NCI-H2196 treated with DMSO at 0.1 percent for 48 hours (cell line): ENCODE measurements around the gene RALB.

Source experiments
- DNase-seq: peaks from one replicate; lab custom pipeline; 2025; ENCODE audit not compliant: unreplicated experiment; lab: John Stamatoyannopoulos, UW

RALB gene

DNA sequence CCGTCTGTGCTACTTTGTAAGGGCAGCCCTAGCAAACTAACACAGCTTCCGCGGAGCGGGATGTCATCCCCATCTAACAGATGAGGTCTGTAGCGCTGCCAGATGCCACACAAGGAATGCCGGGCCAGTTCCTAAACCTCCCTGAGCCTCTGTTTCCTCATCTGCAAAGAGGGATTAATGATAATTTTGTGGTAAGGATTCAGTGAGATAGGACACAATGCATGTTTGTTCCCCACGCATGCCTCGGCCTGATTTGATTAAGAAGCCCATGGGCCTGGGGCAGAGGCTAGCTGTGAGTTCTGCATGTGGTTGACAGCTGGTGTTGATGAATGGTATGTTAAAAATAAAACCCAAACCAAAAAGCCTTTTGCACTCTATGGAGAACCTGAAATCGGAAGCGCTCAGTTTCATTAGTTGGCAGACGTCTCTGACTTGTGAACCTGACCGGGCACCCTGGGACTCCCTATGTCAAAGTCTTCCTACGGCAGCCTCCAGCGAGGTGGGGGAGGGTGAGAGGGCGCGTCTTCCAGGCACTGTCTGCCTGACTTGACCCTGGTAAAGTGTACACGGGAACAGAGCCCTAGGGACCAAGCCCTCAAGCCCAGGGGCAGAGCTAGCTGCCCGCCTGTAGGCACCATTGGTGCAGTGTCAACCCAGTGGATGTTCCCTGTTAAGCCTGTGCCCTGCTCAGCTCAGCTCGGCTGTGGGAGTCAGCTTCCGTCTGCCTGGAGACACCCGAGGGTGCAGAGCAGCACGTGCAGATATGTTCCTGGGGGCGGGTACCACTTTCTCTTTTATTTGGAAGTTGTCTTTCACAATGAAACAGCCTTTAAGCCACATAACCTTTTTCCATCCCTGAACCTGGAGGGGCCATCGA lies 78.5 kb downstream of the RALB start:
- DNase-seq, result no peak

DNA sequence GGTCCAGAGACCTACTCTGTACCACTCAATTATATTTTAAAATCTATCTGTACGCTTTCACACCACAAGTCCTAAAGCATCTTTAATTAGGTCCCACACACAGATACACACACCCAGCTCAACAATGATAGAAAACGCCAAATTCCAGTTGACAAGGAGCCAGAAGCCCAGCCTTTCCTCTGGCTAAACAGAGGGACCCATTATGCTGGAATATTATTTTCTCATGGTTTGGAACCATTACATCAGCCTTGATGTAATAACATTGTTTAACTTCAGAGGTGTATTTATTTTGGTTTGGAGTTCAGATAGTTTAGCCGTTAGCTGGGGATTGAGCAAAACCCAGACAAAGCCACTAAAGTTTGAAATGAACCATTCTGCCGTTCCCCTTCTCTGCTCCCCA lies 79.3 kb downstream of the RALB start:
- DNase-seq, result no peak

DNA sequence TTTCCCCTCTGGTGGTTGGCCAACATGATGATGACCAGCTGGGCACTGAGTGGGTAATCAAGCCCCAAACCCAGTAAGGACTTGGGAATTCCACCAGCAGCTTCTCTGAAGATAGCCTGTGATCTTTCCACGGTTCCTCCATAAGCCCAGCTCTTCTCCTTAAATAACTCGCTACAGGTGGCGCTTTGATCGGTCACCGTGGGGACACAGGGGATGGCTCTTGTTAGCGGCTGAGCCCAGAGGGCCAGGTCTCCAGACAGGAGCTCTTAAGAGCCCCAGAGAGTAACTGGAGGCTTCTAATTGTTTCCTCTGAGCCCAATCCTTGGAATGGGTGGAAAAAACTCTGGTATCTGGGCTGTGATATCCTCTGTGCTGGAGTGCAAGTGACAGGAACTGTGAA lies 79.7 kb downstream of the RALB start:
- no peak for DNase-seq

DNA sequence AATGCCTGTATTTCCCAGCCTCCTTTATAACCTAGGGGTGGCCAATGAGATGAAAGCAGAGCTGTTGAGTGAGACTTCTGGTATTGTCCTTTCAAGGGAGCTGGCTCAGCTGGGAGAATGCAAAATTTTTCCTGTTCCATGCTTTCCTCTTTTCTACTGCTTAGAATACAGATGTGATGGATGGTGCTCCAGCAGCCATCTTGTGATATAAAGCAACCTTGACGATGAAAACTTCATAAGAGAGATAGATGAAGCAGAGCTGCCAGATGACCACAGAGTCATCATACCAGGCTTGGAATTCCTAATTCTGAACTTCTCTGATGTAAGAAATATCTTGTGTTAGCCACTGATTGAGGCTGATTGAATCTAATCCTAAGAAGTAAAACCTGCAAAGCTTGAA lies 81.4 kb downstream of the RALB start:
- DNase-seq, result no peak

DNA sequence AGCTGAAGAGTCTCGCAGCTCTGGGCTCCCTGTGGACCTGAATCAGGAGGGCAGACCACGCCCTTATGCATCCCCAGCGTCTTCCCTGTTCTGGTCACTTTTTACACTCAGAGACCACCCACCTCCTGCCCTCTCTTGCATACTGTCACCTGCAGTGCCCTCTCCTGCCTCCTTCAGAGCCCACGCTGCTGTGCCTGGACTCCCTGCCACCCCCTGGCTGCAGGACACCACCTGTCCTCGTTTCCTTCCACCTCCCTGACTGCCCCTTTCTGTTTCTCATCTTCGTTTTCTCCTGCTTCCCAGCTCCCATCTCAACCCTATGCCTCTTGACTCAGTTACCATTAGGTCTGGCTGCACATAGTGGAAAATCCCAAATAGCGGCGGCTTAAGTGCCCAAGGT lies 84.1 kb downstream of the RALB start:
- DNase-seq, result no peak

DNA sequence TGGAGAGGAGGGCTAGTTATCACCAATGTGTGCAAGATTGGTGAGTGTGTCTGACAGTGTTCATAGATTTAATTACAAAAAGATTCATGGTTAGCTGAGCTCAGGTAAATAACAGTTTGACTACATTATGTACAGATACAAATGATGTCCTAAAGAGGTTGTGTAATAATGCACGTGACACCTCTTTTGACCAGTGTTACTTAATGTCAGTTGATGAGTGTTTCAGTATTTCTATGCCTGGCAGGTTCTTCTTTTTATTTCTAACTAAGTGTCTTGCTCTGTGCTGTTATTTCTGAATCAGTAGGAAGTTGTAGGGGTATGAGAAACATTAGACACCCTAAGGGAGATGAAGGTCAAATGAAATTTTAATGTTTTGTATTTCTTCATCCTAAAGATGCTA lies 85.4 kb downstream of the RALB start:
- no peak for DNase-seq

DNA sequence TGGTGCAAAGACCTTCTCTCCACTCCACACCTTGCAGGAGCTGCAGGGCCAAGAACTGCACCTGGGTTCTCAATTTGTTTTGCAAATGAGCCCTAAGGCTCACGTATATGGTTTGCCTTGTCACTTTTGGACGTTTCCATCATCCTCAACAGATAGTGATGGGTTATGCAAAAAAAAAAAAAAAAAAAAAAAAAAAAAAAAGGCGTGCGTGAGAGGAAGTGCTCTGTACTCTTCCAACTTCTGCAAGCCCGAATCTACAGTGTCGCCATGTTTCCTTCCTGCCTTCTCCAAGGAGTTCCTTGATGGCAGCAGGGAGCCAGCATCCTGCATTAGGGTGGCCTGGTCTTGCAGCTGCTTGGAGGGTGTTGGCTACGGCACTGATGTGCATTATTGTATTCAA lies 89.3 kb downstream of the RALB start:
- DNase-seq, result no peak

DNA sequence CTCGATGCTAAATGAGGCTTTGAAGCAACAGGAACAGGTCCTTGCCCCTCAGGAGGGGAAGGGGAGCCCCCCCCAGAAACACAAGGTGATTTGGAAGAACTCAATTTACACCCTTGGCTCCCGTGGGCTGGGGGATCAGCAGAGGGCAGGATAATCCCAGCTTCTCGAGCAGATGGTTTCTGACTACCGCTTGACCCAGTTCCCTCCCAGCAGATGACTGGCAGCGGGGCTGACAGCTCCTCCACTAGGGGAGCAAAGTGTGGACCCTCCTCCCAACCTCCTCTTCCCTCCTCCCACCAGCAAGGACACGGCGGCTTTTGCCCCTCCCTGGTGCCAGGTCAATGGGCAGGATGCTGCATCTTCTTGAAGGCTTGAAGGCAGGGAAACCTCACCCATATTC lies 89.8 kb downstream of the RALB start:
- no peak for DNase-seq

DNA sequence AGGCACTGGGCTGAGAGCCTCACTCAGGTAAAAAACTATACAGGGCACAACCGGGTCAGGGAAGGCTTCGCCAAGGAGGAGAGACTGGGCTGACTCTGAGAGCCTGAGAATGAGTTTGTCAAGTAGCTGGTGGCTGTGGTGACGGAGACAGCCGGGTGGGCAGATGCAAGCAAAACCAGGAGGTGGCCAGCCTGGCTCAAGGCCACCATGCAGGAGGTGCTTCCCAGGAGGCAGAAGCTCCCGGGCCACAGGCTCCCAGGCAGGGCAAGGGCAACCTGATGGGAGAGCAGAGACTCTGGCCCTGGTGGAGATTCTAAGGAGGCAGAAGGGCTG lies 90.4 kb downstream of the RALB start:
- no peak for DNase-seq

DNA sequence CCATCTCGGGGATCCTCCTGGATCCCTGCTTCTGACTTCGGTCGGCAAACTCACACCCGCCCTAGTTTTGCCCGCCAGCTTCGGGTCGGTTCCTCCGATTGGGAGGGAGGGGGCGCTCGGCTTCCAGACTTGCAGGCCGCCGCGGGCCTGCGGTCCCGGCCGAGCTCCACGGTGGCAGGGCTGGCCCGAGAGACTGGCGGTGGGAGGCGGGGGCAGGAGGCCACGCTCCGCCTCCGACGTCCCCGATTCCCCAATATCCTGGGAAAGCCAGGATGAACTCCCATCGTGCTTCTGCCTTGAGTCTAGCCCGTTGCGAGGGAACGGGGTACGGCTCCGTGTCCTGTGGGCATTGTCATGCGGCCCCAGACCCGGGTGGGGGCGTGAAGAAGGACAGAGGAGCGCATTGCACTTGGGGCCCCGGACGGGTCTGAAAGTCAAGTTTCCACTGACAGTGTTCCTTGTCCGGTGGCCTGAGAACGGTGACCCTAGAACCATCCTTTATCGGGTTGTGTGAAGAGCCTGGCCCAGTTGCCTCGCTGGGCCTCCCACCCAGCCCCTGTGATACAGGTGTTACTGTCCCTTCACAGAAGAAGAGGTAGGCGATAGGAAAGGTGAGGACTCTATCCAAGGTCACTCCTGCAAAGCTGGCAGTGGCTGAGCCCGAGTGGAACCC lies 90.9 kb downstream of the RALB start:
- peak; percentile 67 for DNase-seq
